Nephron progenitor cell (in vitro differentiated cells): ENCODE results near the gene WSB2.

ENCODE experiments used
- DNase-seq: peaks from one replicate; pipeline ENCODE4 v3.0.0; 2021
- H3K27ac Mint-ChIP-seq: 2 replicates; pipeline ENCODE4 v1.8.0; 2021; ENCODE audit warnings: mild to moderate bottlenecking, moderate library complexity, mixed read lengths
- H3K27me3 Mint-ChIP-seq: 2 replicates; pipeline ENCODE4 v1.8.0; 2021; ENCODE audit warnings: mild to moderate bottlenecking, low read depth, mixed read lengths; ENCODE audit not compliant: poor library complexity
- H3K36me3 Mint-ChIP-seq: 2 replicates; pipeline ENCODE4 v1.8.0; 2021; ENCODE audit warnings: low read depth, mixed read lengths
- H3K4me1 Mint-ChIP-seq: 2 replicates; pipeline ENCODE4 v1.8.0; 2021; ENCODE audit warnings: mixed read lengths
- H3K4me3 Mint-ChIP-seq: 2 replicates; pipeline ENCODE4 v1.8.0; 2021; ENCODE audit warnings: mild to moderate bottlenecking, moderate library complexity, mixed read lengths
- H3K9me3 Mint-ChIP-seq: 2 replicates; pipeline ENCODE4 v1.8.0; 2021; ENCODE audit warnings: mild to moderate bottlenecking, moderate library complexity, mixed read lengths
- TF ChIP-seq, protein P1 (sequence below): fragments of 200-600 bp; sonication (generic); IDR thresholded peaks from 2 replicates; pipeline ENCODE4 v1.5.0; 2021; ENCODE audit warnings: antibody characterized with exemption

WSB2 gene

DNA sequence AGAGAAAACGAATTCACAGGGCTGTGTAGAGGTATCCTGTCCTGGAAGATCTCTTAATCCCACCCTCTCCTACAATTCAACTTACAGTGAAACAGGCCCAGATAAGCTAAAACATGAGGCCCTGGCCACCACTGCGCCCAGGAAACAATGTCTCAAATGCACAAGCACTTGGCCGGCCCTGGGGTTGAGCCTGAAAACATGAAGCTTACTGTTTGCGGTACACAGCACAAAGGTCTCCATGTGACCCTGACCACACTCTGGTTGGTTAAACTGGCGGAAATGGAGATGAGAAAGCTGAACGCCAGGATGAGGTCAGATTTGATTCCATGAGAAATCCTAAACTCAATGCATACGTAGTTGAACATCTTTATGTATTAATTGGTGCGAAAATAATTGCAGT, 16.4 kb downstream of the WSB2 start:
- H3K9me3 Mint-ChIP-seq: peaks cover 5% of the 10 kb centered on the region
- DNase-seq: no peak
- H3K27ac Mint-ChIP-seq: no peak overlapping the region
- peaks cover 4% of the 10 kb centered on the region for H3K4me1 Mint-ChIP-seq
- TF ChIP-seq, protein P1, sequence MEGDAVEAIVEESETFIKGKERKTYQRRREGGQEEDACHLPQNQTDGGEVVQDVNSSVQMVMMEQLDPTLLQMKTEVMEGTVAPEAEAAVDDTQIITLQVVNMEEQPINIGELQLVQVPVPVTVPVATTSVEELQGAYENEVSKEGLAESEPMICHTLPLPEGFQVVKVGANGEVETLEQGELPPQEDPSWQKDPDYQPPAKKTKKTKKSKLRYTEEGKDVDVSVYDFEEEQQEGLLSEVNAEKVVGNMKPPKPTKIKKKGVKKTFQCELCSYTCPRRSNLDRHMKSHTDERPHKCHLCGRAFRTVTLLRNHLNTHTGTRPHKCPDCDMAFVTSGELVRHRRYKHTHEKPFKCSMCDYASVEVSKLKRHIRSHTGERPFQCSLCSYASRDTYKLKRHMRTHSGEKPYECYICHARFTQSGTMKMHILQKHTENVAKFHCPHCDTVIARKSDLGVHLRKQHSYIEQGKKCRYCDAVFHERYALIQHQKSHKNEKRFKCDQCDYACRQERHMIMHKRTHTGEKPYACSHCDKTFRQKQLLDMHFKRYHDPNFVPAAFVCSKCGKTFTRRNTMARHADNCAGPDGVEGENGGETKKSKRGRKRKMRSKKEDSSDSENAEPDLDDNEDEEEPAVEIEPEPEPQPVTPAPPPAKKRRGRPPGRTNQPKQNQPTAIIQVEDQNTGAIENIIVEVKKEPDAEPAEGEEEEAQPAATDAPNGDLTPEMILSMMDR: no peak
- H3K36me3 Mint-ChIP-seq: peaks cover 65% of the 10 kb centered on the region
- H3K27me3 Mint-ChIP-seq: no peaks in the 10 kb centered on the region
- no peak overlapping the region for H3K4me3 Mint-ChIP-seq

DNA sequence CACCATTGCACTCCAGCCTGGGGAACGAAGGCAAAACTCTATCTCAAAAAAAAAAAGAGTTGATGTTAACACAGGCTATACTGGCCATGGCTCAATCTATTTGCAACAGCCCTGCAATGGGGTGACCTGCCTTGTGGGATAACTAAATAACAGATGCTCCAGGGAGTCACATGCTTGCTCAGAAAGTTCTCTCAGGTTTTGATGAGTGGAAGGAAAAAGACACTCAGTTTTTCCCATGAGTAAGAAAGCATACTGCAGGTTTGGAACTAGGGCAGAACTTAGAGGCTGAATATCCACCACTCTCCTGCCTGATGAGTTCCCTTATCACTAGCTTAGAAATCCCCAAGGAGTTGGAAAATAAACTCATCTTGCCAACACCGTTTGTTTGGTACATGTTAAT, 16.9 kb downstream of the WSB2 start:
- Mint-ChIP-seq H3K4me3 (no peak overlapping the region), H3K27me3 (no peaks in the 10 kb centered on the region), H3K27ac (no peak overlapping the region), H3K9me3 (peaks cover 5% of the 10 kb centered on the region), H3K4me1 (peaks cover 4% of the 10 kb centered on the region), H3K36me3 (peaks cover 65% of the 10 kb centered on the region)
- DNase-seq: no peak
- TF ChIP-seq, protein P1: no peak

DNA sequence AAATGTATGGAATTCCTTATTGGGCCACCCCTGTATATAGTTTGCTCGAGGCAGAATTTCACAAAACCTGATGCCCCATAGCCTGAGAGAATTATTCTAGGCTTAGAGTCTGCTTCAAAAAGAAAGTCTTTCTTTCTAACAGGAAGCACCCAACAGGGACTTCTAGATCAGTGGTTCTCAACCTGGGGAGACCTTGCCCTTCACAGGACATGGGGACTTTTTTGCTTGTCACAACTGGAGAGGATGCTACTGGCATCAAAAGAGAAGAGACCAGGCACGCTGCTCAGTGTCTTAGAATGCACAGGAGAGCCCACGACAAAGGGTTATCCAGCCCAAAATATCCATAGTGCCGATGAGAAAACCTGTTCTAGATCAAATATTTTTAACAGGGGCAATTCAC, 18.9 kb downstream of the WSB2 start:
- TF ChIP-seq, protein P1: no peak
- no peak overlapping the region for H3K27ac Mint-ChIP-seq
- peaks cover 73% of the 10 kb centered on the region for H3K36me3 Mint-ChIP-seq
- H3K9me3 Mint-ChIP-seq: peaks cover 5% of the 10 kb centered on the region
- H3K27me3 Mint-ChIP-seq: no peaks in the 10 kb centered on the region
- no peak for DNase-seq
- peaks cover 2% of the 10 kb centered on the region for H3K4me1 Mint-ChIP-seq
- H3K4me3 Mint-ChIP-seq: no peak overlapping the region

DNA sequence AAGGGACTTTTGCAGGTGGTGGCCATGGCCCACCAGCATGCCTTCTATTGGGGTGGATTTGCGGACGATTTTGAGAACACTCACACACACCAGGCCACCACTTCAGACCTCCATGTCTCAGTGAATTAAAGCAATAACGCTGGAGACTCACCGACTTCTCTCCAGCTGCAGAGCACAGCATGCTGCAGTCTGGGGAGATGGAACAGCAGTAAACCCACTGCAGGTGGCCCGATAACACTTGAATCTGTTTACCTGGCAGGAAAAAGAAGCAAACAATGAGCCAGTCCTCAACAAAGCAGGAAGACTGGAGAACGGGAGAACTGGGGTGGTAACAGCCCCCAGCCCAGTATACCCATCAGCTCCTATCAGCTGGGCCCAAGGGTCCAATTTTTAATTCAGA, 22.8 kb downstream of the WSB2 start:
- no peaks in the 10 kb centered on the region for H3K27me3 Mint-ChIP-seq
- H3K4me3 Mint-ChIP-seq: no peak overlapping the region
- H3K36me3 Mint-ChIP-seq: peaks cover 66% of the 10 kb centered on the region
- DNase-seq: no peak
- H3K4me1 Mint-ChIP-seq: no peaks in the 10 kb centered on the region
- no peak overlapping the region for H3K27ac Mint-ChIP-seq
- TF ChIP-seq, protein P1: no peak
- H3K9me3 Mint-ChIP-seq: peaks cover 5% of the 10 kb centered on the region

DNA sequence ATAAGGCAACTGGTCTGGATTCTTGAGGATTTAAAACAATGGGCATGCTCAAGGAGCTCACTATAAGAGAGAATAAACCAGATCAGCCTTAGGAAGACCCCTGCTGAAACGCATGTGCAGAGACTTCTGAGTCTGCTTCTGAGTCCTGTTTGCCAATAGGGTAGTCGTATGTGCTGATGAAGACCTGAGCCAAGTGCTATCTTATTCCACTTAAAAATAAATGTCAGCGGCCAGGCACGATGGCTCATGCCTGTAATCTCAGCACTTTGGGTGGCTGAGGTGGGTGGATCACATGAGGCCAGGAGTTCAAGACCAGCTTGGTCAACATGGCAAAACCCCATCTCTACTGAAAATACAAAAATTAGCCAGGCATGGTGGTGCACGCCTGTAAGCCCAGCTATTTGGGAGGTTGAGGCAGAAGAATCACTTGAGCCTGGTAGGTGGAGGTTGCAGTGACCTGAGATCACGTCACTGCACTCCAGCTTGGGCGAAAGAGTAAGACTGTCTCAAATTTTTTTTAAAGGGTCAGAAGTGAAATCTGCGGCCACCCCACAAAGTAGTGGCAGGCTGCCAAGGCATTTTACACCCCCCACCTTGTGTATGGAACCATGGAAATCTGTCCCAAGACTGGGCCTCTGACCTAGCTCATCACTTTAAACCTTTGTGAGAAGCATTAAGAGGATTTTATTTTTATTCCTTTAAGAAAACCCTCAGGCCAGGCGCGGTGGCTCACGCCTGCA, 24.1 kb downstream of the WSB2 start:
- H3K4me1 Mint-ChIP-seq: no peaks in the 10 kb centered on the region
- TF ChIP-seq, protein P1: no peak
- peak overlapping the region; percentile 52 for H3K27ac Mint-ChIP-seq
- no peaks in the 10 kb centered on the region for H3K27me3 Mint-ChIP-seq
- peaks cover 57% of the 10 kb centered on the region for H3K36me3 Mint-ChIP-seq
- DNase-seq: no peak
- H3K9me3 Mint-ChIP-seq: peaks cover 5% of the 10 kb centered on the region
- no peak overlapping the region for H3K4me3 Mint-ChIP-seq
